Measurements from ENCODE around the gene ZNF605.
"Not testable (repeated sequence)": the region's sequence is repeated elsewhere in the genome, so short reads cannot be mapped to it uniquely, and the experiment has no call there.

ZNF605 gene

GRCh38 chr12:132956011-132956788, at the start of gene ZNF605:
ZNF605 (minus strand) TSS chr12:132956306; CDS start chr12:132945635, 10,671 bp downstream.
- peak; percentile 91 for DNase-seq

- DNase-seq: no peak
Measured at GRCh38 chr12:132998741-132999140, 42.6 kb upstream of the ZNF605 start.

DNA sequence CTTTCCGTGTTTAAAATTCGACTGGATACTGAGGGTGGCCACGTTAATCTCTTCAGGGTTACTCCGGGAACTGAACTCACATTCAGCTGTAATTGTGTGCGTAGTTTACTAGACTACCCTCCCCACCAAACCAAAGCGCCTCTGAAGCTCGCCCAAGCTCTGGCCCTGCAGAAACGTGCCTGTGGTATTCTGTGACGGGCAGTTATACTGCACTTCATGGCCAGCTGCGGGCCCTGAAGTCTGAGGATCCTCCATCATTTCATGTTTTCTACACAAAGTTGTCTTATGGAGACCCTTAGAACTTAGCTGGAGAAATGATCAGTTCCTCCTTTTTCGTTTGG, 30.7 kb upstream of the ZNF605 start:
- no peak for DNase-seq

- DNase-seq: peak; percentile 93
Measured at GRCh38 chr12:132986001-132986884, 30.1 kb upstream of the ZNF605 start, which contains the start of gene ZNF26. ZNF26 (plus strand) TSS chr12:132986367; CDS start chr12:132986841, 474 bp downstream.

DNA sequence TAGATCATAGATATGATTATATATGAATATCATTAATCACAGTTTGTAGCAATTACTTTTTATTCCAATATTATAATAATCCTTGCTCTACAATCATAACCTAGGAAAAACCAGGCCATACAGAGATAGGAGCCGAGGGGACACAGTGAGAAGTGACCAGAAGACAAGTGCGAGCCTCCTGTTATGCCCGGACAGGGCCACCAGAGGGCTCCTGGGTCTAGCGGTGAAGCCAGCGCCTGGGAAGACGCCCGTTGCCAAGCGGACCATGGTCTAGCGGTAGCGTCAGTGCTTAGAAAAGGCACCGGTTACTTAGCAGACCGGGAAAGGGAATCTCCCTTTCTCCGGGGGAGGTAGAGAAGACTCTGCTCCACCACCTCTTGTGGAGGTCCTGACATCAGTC, 20.8 kb upstream of the ZNF605 start:
- not testable (repeated sequence) for DNase-seq

DNA sequence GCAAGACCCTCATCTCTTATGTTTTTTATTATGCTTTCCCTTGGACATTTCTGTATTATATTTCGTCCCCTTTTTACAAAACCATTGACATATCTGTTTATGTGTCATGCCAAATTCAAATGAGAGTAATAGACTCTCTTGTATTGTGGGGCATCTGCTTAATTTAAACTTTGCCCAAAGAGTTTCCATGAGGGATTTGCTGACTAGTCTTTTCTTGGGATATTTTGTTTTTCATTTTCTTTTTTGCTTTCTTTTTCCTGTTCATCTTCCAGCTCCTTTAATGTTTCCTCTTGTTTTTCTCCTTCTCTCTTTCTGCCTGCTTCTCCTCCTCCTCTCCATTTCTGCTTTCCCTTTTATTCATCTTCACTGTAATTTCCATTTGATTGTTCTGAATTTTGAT, 16.3 kb upstream of the ZNF605 start:
- DNase-seq: no peak

GRCh38 chr12:132967736-132968135, 11.6 kb upstream of the ZNF605 start:
- DNase-seq: no peak

GRCh38 chr12:132966676-132967415, 10.7 kb upstream of the ZNF605 start:
- no peak for DNase-seq

- no peak for DNase-seq
Measured at GRCh38 chr12:132965796-132966195, 9.7 kb upstream of the ZNF605 start.

- DNase-seq: not testable (repeated sequence)
Measured at GRCh38 chr12:132963947-132964346, 7.8 kb upstream of the ZNF605 start.

GRCh38 chr12:132961790-132962189, 5.7 kb upstream of the ZNF605 start:
- not testable (repeated sequence) for DNase-seq

DNA sequence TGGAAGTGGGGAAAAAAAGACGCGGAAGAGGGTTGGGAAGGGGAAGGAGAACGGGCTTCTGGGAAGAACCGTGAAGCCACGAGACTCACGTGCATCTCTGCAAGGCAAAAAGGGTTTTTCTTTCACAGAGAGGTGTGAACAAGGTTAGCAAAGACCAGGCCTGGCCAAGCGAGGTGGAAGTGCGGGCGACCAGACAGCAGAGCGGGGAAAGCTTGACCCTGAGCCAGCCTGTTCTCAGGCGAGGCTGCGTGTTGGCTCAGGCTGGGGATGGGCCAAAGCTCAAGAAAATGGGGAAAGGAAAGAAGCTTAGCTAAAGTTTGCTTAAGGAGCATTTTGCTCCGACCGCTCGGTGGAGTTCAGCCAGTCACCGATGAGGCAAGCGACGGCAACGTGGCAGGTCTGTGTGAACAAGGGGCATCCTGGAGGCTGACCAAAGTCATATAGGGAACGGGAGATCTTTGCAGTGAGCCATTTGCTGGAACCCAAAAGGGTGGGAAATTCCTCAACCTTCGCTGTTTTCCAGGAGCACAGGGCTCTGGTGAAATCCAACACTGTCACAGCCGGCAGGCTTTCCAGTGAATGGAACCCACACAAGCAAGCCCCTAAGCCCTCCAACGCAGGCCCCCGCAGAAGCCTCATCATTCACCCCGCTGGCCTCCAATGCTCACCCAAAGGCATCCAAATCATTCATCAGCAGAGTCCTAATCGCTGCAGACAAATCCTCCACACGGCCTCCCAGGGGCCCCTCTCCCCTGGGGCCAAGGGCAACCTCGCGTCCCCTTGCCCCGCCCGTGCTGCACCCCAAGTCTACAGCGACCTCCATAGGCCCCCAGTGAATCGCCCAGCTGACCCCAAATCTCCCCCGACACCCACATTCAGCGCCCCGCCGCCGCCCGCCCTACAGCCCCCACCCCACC, 754 bp downstream of the ZNF605 start:
- DNase-seq: peak; percentile 77

- no peak for DNase-seq
Measured at GRCh38 chr12:132954471-132955048, 1.5 kb downstream of the ZNF605 start.

GRCh38 chr12:132953771-132954170, 2.3 kb downstream of the ZNF605 start:
- no peak for DNase-seq

DNA sequence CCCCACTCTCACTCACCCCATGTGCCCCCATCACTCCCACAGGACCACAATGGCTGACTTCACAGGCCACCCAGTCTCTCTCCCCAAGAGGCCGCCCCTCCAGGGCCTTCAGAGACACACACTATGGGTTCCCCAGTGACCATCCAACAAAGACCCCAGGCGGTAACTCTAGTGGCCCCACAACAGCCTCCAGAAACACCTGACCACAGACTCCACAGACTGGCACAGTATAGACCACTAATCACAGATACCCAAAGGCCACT, 3.0 kb downstream of the ZNF605 start:
- DNase-seq: no peak

GRCh38 chr12:132952371-132953162, 3.5 kb downstream of the ZNF605 start:
- no peak for DNase-seq

DNA sequence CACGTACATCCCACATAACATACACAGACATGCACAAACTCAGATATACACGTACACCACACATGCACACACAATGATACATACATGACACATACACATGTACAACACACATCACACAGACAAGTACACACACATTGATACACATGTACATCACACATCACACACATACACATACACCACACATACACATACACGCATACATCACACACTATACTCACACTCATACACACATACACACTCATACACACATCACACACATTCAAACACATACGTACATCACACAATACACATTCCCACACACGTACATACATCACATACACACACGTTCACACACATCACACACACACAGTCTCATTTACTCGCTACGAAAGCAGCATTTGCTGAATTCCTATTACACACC, 4.5 kb downstream of the ZNF605 start:
- no peak for DNase-seq

DNA sequence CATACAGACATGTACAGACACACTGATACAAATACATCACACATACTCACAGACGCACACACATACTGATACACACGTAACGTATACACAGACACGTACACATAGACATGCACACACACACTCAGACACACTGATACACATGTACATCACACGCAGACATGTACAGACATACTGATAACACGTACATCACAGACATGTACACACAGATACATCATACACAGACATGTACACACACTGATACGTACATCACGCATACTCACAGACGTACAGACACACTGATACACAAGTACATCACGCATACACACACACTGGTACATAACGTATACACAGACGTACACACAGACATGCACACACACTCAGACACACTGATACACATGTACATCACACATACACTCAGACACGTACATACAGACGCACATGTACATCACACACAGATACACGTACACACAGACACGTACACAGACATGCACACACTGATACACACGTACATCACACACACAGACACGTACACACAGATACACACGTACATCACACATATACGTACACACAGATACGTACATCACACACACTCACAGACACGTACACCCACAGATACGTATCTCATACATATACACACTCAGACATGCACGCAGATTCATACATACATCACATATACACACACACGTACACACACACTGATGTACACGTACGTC, 5.1 kb downstream of the ZNF605 start:
- no peak for DNase-seq

GRCh38 chr12:132949936-132950837, 5.9 kb downstream of the ZNF605 start:
- no peak for DNase-seq
